ENCODE measurements around the gene ACAD10. TPM values are rescaled to one million over a fixed set of nuclear protein-coding genes. Genes with fewer than 3 reads are reported as not detected.

The ACAD10 gene
- total RNA-seq, 1 donor = 18.1 TPM

DNA sequence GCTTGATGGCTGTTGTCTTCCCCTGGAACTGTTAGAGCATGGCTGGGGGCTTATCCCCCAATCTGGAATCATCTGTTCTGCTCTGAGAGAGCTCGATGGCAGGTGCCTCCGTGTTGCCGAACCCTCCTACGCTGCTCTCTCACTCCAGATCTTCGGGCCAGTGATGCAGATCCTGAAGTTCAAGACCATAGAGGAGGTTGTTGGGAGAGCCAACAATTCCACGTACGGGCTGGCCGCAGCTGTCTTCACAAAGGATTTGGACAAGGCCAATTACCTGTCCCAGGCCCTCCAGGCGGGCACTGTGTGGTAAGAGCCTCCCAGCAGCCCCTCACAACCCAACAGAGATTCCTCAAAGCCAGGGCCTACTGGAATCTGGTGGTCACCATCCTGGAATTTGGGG is 113.9 kb downstream of the ACAD10 start:
- H2AFZ ChIP-seq (ENCODE audit: low read length) = no peak overlapping the region
- H3K4me1 ChIP-seq (ENCODE audit: insufficient read depth, low read length) = no peaks in the 10 kb centered on the region
- no peak for TF ChIP-seq CTCF (IDR thresholded peaks at IDR 0.05; ENCODE audit: extremely low read depth, low read depth, low read length)
- no peaks in the 10 kb centered on the region for H3K79me2 ChIP-seq (ENCODE audit: insufficient read depth, low read length)
- no peak overlapping the region for H3K27ac ChIP-seq (ENCODE audit: low read depth, low read length)
- no peaks in the 10 kb centered on the region for H3K36me3 ChIP-seq (ENCODE audit: insufficient read depth, low read length)
- no peak overlapping the region for H3K4me3 ChIP-seq (ENCODE audit: insufficient read depth, low read length)
- no peak for DNase-seq (ENCODE audit: insufficient read length, low spot score, missing footprints)
- no peaks in the 10 kb centered on the region for H3K9me3 ChIP-seq (ENCODE audit: low read depth, low read length)
- H4K20me1 ChIP-seq (ENCODE audit: insufficient read depth, low read length) = no peaks in the 10 kb centered on the region
- no peaks in the 10 kb centered on the region for H3K27me3 ChIP-seq (ENCODE audit: insufficient read depth, low read length)
- no peak overlapping the region for H3K4me2 ChIP-seq (ENCODE audit: insufficient read depth, low read length)

DNA sequence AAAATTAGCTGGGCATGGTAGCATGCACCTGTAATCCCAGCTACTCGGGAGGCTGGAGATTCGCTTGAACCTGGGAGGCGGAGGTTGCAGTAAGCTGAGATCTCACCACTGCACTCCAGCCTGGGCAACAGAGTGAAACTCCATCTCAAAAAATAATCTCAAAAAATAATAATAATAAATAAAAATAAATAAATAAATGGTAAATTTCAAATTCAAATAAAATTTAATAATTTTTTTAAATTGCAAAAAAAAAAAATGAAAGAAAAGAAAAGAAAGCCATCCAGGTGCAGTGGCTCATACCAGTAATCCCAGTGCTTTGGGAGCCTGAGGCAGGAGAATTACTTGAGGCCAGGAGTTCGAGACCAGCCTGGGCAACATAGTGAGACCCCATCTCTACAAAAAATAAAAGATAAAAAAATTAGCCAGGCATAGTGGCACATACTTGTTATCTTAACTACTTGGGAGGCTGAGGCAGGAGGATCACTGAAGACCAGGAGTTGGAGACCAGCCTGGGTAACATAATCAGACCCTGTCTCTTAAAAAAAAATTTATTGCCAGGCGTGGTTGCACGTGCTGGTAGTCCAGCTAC is 117.3 kb downstream of the ACAD10 start:
- no peaks in the 10 kb centered on the region for H3K79me2 ChIP-seq (ENCODE audit: insufficient read depth, low read length)
- H3K4me1 ChIP-seq (ENCODE audit: insufficient read depth, low read length) = no peaks in the 10 kb centered on the region
- H3K4me2 ChIP-seq (ENCODE audit: insufficient read depth, low read length) = no peak overlapping the region
- no peak for TF ChIP-seq CTCF (IDR thresholded peaks at IDR 0.05; ENCODE audit: extremely low read depth, low read depth, low read length)
- H3K27ac ChIP-seq (ENCODE audit: low read depth, low read length) = no peak overlapping the region
- H3K9me3 ChIP-seq (ENCODE audit: low read depth, low read length) = no peaks in the 10 kb centered on the region
- no peak overlapping the region for H3K4me3 ChIP-seq (ENCODE audit: insufficient read depth, low read length)
- no peaks in the 10 kb centered on the region for H4K20me1 ChIP-seq (ENCODE audit: insufficient read depth, low read length)
- no peaks in the 10 kb centered on the region for H3K36me3 ChIP-seq (ENCODE audit: insufficient read depth, low read length)
- no peak overlapping the region for H2AFZ ChIP-seq (ENCODE audit: low read length)
- DNase-seq (ENCODE audit: insufficient read length, low spot score, missing footprints) = no peak
- H3K27me3 ChIP-seq (ENCODE audit: insufficient read depth, low read length) = no peaks in the 10 kb centered on the region

- H3K36me3 ChIP-seq (ENCODE audit: insufficient read depth, low read length) = no peaks in the 10 kb centered on the region
- H3K4me1 ChIP-seq (ENCODE audit: insufficient read depth, low read length) = no peaks in the 10 kb centered on the region
- H3K4me3 ChIP-seq (ENCODE audit: insufficient read depth, low read length) = no peak overlapping the region
- H3K27ac ChIP-seq (ENCODE audit: low read depth, low read length) = no peak overlapping the region
- no peak overlapping the region for H3K4me2 ChIP-seq (ENCODE audit: insufficient read depth, low read length)
- no peaks in the 10 kb centered on the region for H3K9me3 ChIP-seq (ENCODE audit: low read depth, low read length)
- H3K79me2 ChIP-seq (ENCODE audit: insufficient read depth, low read length) = no peaks in the 10 kb centered on the region
- H4K20me1 ChIP-seq (ENCODE audit: insufficient read depth, low read length) = no peaks in the 10 kb centered on the region
- H2AFZ ChIP-seq (ENCODE audit: low read length) = no peak overlapping the region
- no peak for TF ChIP-seq CTCF (IDR thresholded peaks at IDR 0.05; ENCODE audit: extremely low read depth, low read depth, low read length)
- DNase-seq (ENCODE audit: insufficient read length, low spot score, missing footprints) = no peak
- H3K27me3 ChIP-seq (ENCODE audit: insufficient read depth, low read length) = no peaks in the 10 kb centered on the region
Measured at GRCh38 chr12:111803851-111804250, 118.0 kb downstream of the ACAD10 start.

DNA sequence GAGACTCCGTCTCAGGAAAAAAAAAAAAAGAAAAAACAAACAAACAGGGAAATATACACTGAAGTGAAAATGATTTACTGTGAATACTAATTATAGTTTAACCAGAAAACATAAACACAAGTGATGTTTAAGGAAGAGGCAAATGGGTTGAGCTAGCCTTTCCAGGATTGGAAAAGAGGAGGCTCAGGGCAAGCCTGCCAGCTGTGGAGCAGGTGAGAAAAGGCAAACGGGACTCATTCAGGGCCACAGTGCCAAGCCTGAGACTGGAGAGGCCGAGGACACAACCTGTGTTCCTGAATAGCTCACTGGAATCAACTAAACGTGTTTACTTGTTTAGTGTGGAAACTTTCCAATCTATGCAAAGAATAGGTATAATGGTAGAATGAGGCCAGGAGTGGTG is 120.5 kb downstream of the ACAD10 start:
- H3K36me3 ChIP-seq (ENCODE audit: insufficient read depth, low read length) = no peaks in the 10 kb centered on the region
- H3K4me2 ChIP-seq (ENCODE audit: insufficient read depth, low read length) = no peak overlapping the region
- DNase-seq (ENCODE audit: insufficient read length, low spot score, missing footprints) = peak; percentile 60

More for the DNA sequence above, 120.5 kb downstream of the ACAD10 start:
- Histone ChIP-seq H2AFZ (ENCODE audit: low read length) (no peak overlapping the region), H3K9me3 (ENCODE audit: low read depth, low read length) (no peaks in the 10 kb centered on the region), H3K4me1 (ENCODE audit: insufficient read depth, low read length) (no peaks in the 10 kb centered on the region), H3K27me3 (ENCODE audit: insufficient read depth, low read length) (no peaks in the 10 kb centered on the region), H3K4me3 (ENCODE audit: insufficient read depth, low read length) (no peak overlapping the region), H3K27ac (ENCODE audit: low read depth, low read length) (no peak overlapping the region), H3K79me2 (ENCODE audit: insufficient read depth, low read length) (no peaks in the 10 kb centered on the region), H4K20me1 (ENCODE audit: insufficient read depth, low read length) (no peaks in the 10 kb centered on the region)
- TF ChIP-seq CTCF (IDR thresholded peaks at IDR 0.05; ENCODE audit: extremely low read depth, low read depth, low read length) = no peak

Small RNA genes within 50 kb of the gene (small RNA-seq; reads per million reads assigned to genes)
- gene MIR6761 = not detected

Other genes with a start within 250 kb of the ACAD10 start
- 39.4 and 51.9 TPM in 2 replicates for gene ATXN2, start 86.7 kb upstream of the ACAD10 start, total RNA-seq
- gene BRAP, start 97 bp upstream of the ACAD10 start, total RNA-seq = 19.7 and 22.1 TPM in 2 replicates
- gene ALDH2, start 80.9 kb downstream of the ACAD10 start, total RNA-seq = 11.9 and 17.1 TPM in 2 replicates
- gene MAPKAPK5, start 156.2 kb downstream of the ACAD10 start, total RNA-seq = 31.5 and 32.9 TPM in 2 replicates